ENCODE measurements around the gene NHERF2.

NHERF2 gene

GRCh38 chr16:2086106-2086742 is 59.5 kb downstream of the NHERF2 start:
- Histone ChIP-seq H3K36me3 (peaks cover 75% of the 10 kb centered on the region), H3K4me1 (peaks cover 8% of the 10 kb centered on the region; the same call in 1 of the 2 replicates), H3K4me3 (ENCODE audit: low read depth, low read length) (no peak overlapping the region), H3K27me3 (no peaks in the 10 kb centered on the region), H3K9me3 (no peaks in the 10 kb centered on the region)
- TF ChIP-seq, protein P1, sequence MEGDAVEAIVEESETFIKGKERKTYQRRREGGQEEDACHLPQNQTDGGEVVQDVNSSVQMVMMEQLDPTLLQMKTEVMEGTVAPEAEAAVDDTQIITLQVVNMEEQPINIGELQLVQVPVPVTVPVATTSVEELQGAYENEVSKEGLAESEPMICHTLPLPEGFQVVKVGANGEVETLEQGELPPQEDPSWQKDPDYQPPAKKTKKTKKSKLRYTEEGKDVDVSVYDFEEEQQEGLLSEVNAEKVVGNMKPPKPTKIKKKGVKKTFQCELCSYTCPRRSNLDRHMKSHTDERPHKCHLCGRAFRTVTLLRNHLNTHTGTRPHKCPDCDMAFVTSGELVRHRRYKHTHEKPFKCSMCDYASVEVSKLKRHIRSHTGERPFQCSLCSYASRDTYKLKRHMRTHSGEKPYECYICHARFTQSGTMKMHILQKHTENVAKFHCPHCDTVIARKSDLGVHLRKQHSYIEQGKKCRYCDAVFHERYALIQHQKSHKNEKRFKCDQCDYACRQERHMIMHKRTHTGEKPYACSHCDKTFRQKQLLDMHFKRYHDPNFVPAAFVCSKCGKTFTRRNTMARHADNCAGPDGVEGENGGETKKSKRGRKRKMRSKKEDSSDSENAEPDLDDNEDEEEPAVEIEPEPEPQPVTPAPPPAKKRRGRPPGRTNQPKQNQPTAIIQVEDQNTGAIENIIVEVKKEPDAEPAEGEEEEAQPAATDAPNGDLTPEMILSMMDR (IDR thresholded peaks at IDR 0.05; ENCODE audit: low read depth, low read length) = no peak
- DNase-seq = no peak

DNA sequence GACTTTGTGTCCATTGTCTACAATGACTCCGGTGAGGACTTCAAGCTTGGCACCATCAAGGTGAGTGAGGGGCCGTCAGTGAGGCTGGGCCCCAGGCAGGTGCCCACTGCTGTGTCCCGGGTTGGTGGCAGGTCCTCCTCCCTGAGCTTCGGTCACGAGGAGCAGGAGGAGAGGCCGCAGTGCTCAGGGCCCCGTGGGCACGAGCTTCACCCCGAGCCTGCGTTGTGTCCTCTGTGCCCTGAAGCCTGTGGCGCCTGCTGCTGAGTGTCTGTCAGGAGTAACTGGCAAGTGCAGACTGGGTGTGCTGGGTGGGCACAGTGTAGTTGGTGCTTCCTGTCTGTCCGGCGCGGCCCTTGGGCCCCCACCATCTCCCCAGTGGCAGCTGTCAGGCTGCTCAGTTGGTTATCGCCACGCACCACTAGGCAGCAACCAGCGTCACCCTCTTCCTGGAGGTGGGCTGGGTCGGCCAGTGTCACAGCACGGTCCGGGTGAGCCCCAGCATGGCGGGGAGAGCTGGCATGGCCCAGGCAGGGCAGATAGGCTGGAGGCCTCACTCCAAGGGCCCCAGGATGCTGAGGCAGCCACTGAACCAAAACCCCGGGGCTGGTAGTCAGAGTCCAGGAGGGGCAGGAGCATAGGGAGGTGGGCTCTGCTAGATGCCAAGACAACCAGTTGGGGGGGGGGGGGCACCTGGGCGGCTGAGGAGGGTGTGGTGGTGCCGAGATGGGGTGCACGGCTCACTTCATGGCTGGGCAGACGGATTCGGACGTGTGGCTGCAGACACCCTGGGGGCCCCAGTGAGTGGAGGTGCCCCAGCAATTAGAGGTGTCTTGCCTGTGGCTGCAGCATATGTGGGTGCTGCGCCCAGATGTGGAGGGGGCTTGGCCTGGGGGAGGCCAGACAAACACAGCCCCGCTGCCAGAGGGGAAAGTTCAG is 60.4 kb downstream of the NHERF2 start:
- peaks cover 73% of the 10 kb centered on the region for H3K36me3 ChIP-seq
- DNase-seq = no peak
- TF ChIP-seq, protein P1 (IDR thresholded peaks at IDR 0.05; ENCODE audit: low read depth, low read length) = no peak

GRCh38 chr16:2087748-2088631 is 61.3 kb downstream of the NHERF2 start:
- Histone ChIP-seq H3K9me3 (no peaks in the 10 kb centered on the region), H3K4me3 (ENCODE audit: low read depth, low read length) (no peak overlapping the region), H3K27me3 (no peaks in the 10 kb centered on the region), H3K36me3 (peaks cover 77% of the 10 kb centered on the region), H3K4me1 (peaks cover 8% of the 10 kb centered on the region; the same call in 1 of the 2 replicates)
- TF ChIP-seq, protein P1 (IDR thresholded peaks at IDR 0.05; ENCODE audit: low read depth, low read length) = no peak
- DNase-seq = no peak

More for the DNA sequence above, 60.4 kb downstream of the NHERF2 start:
- Histone ChIP-seq H3K27me3 (no peaks in the 10 kb centered on the region), H3K4me1 (peaks cover 8% of the 10 kb centered on the region; the same call in 1 of the 2 replicates), H3K4me3 (ENCODE audit: low read depth, low read length) (no peak overlapping the region), H3K9me3 (no peaks in the 10 kb centered on the region)
